IMR-90 (cell line): ENCODE results near the gene ASF1B. TPM values are rescaled to one million over a fixed set of nuclear protein-coding genes. Genes with fewer than 3 reads are reported as not detected.

ENCODE experiments used
- ATAC-seq: fragments of 200-7000 bp; cut with Tn5 transposase; 2 replicates; pipeline ENCODE4 v1.9.1; 2020; ENCODE audit warnings: low read depth, mild to moderate bottlenecking, moderate library complexity
- BruUV-seq: library from RNA; stranded (reverse); fragments of 400-500 nt; replicated peaks from 2 replicates; lab custom pipeline; 2021; lab: Mats Ljungman, UMichigan
- CTCF ChIA-PET: fragments of 300-600 bp; formaldehyde crosslinking; extraction: SDS; loops from one replicate; lab custom pipeline; 2021; ENCODE audit warnings: antibody characterized with exemption; lab: Yijun Ruan, JAX
- POLR2A ChIA-PET: fragments of 300-600 bp; sonication (Branson Sonifier 250); formaldehyde crosslinking; loops from one replicate; lab custom pipeline; 2022; ENCODE audit warnings: antibody characterized with exemption; ENCODE audit not compliant: unreplicated experiment; lab: Charles Lee
- DNase-seq: peaks from one replicate; pipeline ENCODE4 v3.0.0; 2013
- H2AFZ ChIP-seq: replicated peaks from 2 replicates; pipeline ENCODE3; 2013; ENCODE audit warnings: low read length, mild to moderate bottlenecking; ENCODE audit not compliant: poor library complexity
- H2AK5ac ChIP-seq: 2 replicates; pipeline ENCODE4 v1.6.1; 2013; ENCODE audit warnings: low read depth, low read length, inconsistent platforms
- H2AK9ac ChIP-seq: replicated peaks from 2 replicates; pipeline ENCODE3; 2013; ENCODE audit warnings: mild to moderate bottlenecking, low read depth, low read length, moderate library complexity; ENCODE audit not compliant: poor library complexity
- H2BK120ac ChIP-seq: 2 replicates; pipeline ENCODE4 v1.6.1; 2013; ENCODE audit warnings: low read depth, low read length, inconsistent platforms
- H2BK15ac ChIP-seq: 3 replicates; pipeline ENCODE4 v1.6.1; 2013; ENCODE audit warnings: low read depth, low read length, inconsistent platforms
- H2BK20ac ChIP-seq: 2 replicates; pipeline ENCODE4 v1.6.1; 2013; ENCODE audit warnings: low read depth, mild to moderate bottlenecking, inconsistent platforms, low read length, moderate library complexity
- H2BK5ac ChIP-seq: 2 replicates; pipeline ENCODE4 v1.6.1; 2013; ENCODE audit warnings: mild to moderate bottlenecking, low read depth, low read length, inconsistent platforms; ENCODE audit not compliant: poor library complexity, severe bottlenecking
- H3K14ac ChIP-seq: replicated peaks from 2 replicates; pipeline ENCODE4 v1.6.1; 2013; ENCODE audit warnings: low read depth, low read length, inconsistent platforms
- H3K18ac ChIP-seq: 2 replicates; pipeline ENCODE4 v1.6.1; 2013; ENCODE audit warnings: low read depth, low read length, control low read depth
- H3K23ac ChIP-seq: 2 replicates; pipeline ENCODE4 v1.6.1; 2013; ENCODE audit warnings: low read depth, low read length, inconsistent platforms
- H3K27ac ChIP-seq: 2 replicates; pipeline ENCODE4 v1.5.1; 2013; ENCODE audit warnings: mild to moderate bottlenecking, control low read depth, low read length; ENCODE audit not compliant: insufficient read depth
- H3K27me3 ChIP-seq: 2 replicates; pipeline ENCODE4 v1.6.1; 2013; ENCODE audit warnings: low read length; ENCODE audit not compliant: control insufficient read depth, insufficient read depth
- H3K36me3 ChIP-seq: 2 replicates; pipeline ENCODE4 v1.6.1; 2013; ENCODE audit warnings: low read length, mixed read lengths; ENCODE audit not compliant: control insufficient read depth, insufficient read depth
- H3K4ac ChIP-seq: 2 replicates; pipeline ENCODE4 v1.6.1; 2013; ENCODE audit warnings: low read depth, low read length, inconsistent platforms
- H3K4me1 ChIP-seq: 2 replicates; pipeline ENCODE4 v1.6.1; 2013; ENCODE audit warnings: low read length, mixed read lengths; ENCODE audit not compliant: control insufficient read depth, insufficient read depth
- H3K4me2 ChIP-seq: 2 replicates; pipeline ENCODE4 v1.6.1; 2013; ENCODE audit warnings: low read depth, mild to moderate bottlenecking, control low read depth, low read length, moderate library complexity
- H3K4me3 ChIP-seq: 2 replicates; pipeline ENCODE4 v1.5.1; 2013; ENCODE audit warnings: low read depth, mild to moderate bottlenecking, control low read depth, low read length, moderate library complexity; ENCODE audit not compliant: insufficient read depth
- H3K56ac ChIP-seq: 2 replicates; pipeline ENCODE4 v1.6.1; 2013; ENCODE audit warnings: low read length, inconsistent platforms; ENCODE audit not compliant: insufficient read depth; ENCODE audit errors: extremely low read depth
- H3K79me1 ChIP-seq, 2 experiments: 2 replicates each; pipeline ENCODE4 v1.6.1; 2013; ENCODE audit warnings: low read length in 2 of 2, inconsistent platforms in 1 of 2, low read depth in 1 of 2
- H3K9ac ChIP-seq: 2 replicates; pipeline ENCODE4 v1.6.1; 2013; ENCODE audit warnings: low read depth, low read length, control low read depth
- H3K9me1 ChIP-seq: 2 replicates; pipeline ENCODE4 v1.6.1; 2013; ENCODE audit warnings: low read length, inconsistent platforms; ENCODE audit not compliant: insufficient read depth
- H3K9me3 ChIP-seq: 2 replicates; pipeline ENCODE4 v1.6.1; 2013; ENCODE audit warnings: low read length; ENCODE audit not compliant: control insufficient read depth, insufficient read depth
- H4K20me1 ChIP-seq: 2 replicates; pipeline ENCODE4 v1.6.1; 2013; ENCODE audit warnings: low read length, inconsistent platforms; ENCODE audit not compliant: insufficient read depth
- H4K5ac ChIP-seq: 2 replicates; pipeline ENCODE4 v1.6.1; 2013; ENCODE audit warnings: mild to moderate bottlenecking, low read depth, low read length, control low read depth
- H4K8ac ChIP-seq, 2 experiments: 2 replicates each; pipeline ENCODE4 v1.6.1; 2013; ENCODE audit warnings: low read depth in 2 of 2, low read length in 2 of 2, control low read depth in 1 of 2, inconsistent platforms in 1 of 2
- H4K91ac ChIP-seq: 2 replicates; pipeline ENCODE4 v1.6.1; 2013; ENCODE audit warnings: low read depth, low read length, inconsistent platforms; ENCODE audit not compliant: insufficient read depth
- BHLHE40 ChIP-seq: fragments of 150-350 bp; IDR thresholded peaks from 2 replicates; pipeline ENCODE4 v1.6.1; 2016; ENCODE audit warnings: mild to moderate bottlenecking, low read depth, low read length
- CEBPB ChIP-seq: IDR thresholded peaks from 2 replicates; pipeline ENCODE4 v1.6.1; 2012; ENCODE audit warnings: low read depth, low read length, improper control_type of control experiment
- CHD1 ChIP-seq: IDR thresholded peaks from 2 replicates; pipeline ENCODE4 v1.6.1; 2012; ENCODE audit warnings: low read depth, low read length, improper control_type of control experiment
- CTCF ChIP-seq: conservative IDR thresholded peaks from 2 replicates; pipeline ENCODE4 v1.5.1; 2012; ENCODE audit warnings: mild to moderate bottlenecking, low read depth, low read length, improper control_type of control experiment
- ELK1 ChIP-seq: fragments of 150-350 bp; IDR thresholded peaks from 2 replicates; pipeline ENCODE4 v1.6.1; 2016; ENCODE audit warnings: low read depth, mild to moderate bottlenecking, low read length, moderate library complexity, borderline replicate concordance
- FOS ChIP-seq: fragments of 150-350 bp; IDR thresholded peaks from 2 replicates; pipeline ENCODE4 v1.6.1; 2016; ENCODE audit warnings: low read depth, low read length
- MAFK ChIP-seq: IDR thresholded peaks from 2 replicates; pipeline ENCODE4 v1.6.1; 2012; ENCODE audit warnings: low read depth, low read length, improper control_type of control experiment
- MAZ ChIP-seq: IDR thresholded peaks from 2 replicates; pipeline ENCODE4 v1.6.1; 2012; ENCODE audit warnings: low read depth, mild to moderate bottlenecking, low read length, improper control_type of control experiment, moderate library complexity, borderline replicate concordance
- MXI1 ChIP-seq: IDR thresholded peaks from 2 replicates; pipeline ENCODE4 v1.6.1; 2012; ENCODE audit warnings: low read depth, mild to moderate bottlenecking, low read length, moderate library complexity, borderline replicate concordance
- NFE2L2 ChIP-seq: fragments of 150-350 bp; IDR thresholded peaks from 2 replicates; pipeline ENCODE4 v1.6.1; 2016; ENCODE audit warnings: low read depth, mild to moderate bottlenecking, low read length
- POLR2A ChIP-seq: IDR thresholded peaks from 2 replicates; pipeline ENCODE4 v1.6.1; 2012; ENCODE audit warnings: mild to moderate bottlenecking, low read depth, low read length
- RAD21 ChIP-seq: IDR thresholded peaks from 2 replicates; pipeline ENCODE4 v1.6.1; 2012; ENCODE audit warnings: low read length, improper control_type of control experiment
- RCOR1 ChIP-seq: IDR thresholded peaks from 2 replicates; pipeline ENCODE4 v1.6.1; 2012; ENCODE audit warnings: mild to moderate bottlenecking, low read length, improper control_type of control experiment; ENCODE audit not compliant: insufficient replicate concordance
- RFX5 ChIP-seq: IDR thresholded peaks from 2 replicates; pipeline ENCODE4 v1.8.0; 2012; ENCODE audit warnings: low read depth, mild to moderate bottlenecking, low read length, moderate library complexity
- SMC3 ChIP-seq: fragments of 150-350 bp; IDR thresholded peaks from 2 replicates; pipeline ENCODE4 v1.6.1; 2016; ENCODE audit warnings: low read depth, mild to moderate bottlenecking, antibody characterized with exemption, low read length, moderate library complexity
- USF2 ChIP-seq: fragments of 150-350 bp; IDR thresholded peaks from 2 replicates; pipeline ENCODE4 v1.6.1; 2017; ENCODE audit warnings: mild to moderate bottlenecking, antibody characterized with exemption, low read length, low read depth
- WGBS, 2 experiments: methylation state at CpG; one replicate each; pipeline versions ENCODE4 v1.1.5 to v1.1.7; 2013; ENCODE audit warnings: missing lambda C conversion rate in 2 of 2; ENCODE audit not compliant: insufficient read length in 1 of 2; ENCODE audit errors: extremely low coverage in 2 of 2; 5-methylcytosine and 5-hydroxymethylcytosine counted together
- dilution Hi-C: fragments of 300-500 bp; cut with HindIII; formaldehyde crosslinking; loops from one replicate; pipeline ENCODE4 v1.14.3; 2018; ENCODE audit warnings: low sequenced_read_pairs; ENCODE audit not compliant: unreplicated experiment
- in situ Hi-C: fragments of 300-500 bp; cut with MboI; formaldehyde crosslinking; loops from 3 replicates; pipeline ENCODE4 v1.14.3; 2019; ENCODE audit warnings: low sequenced_read_pairs, inconsistent platforms, mixed read lengths
- intact Hi-C: fragments of 100-400 bp; cut with micrococcal nuclease; formaldehyde crosslinking; loops from 2 replicates; pipeline ENCODE4 v1.10.0; 2022
- polyA plus RNA-seq, 3 experiments: library from polyadenylated mRNA; depleted of rRNA; stranded (reverse); fragments of >200 nt; gene quantifications; 2 replicates each; pipeline ENCODE4 v1.2.3, GENCODE V29; 2012; ENCODE audit warnings: low replicate concordance in 1 of 3
- total RNA-seq: library from RNA; depleted of rRNA; stranded (reverse); fragments of >200 nt; gene quantifications from 2 replicates; pipeline ENCODE4 v1.2.3, GENCODE V29; 2012

Gene ASF1B
- total and polyA plus RNA-seq, 2 of the 4 experiments (the other 2 are of a cell fraction), result 10.4 to 12.1 TPM

GRCh38 chr19:14127176-14127575 lies 9.2 kb downstream of the ASF1B start:
- no peak overlapping the region for H3K27ac ChIP-seq
- ChIA-PET POLR2A (no interaction called here), CTCF (no interaction called here)
- no CpG with 5 or more reads among the region's 8 CpGs for WGBS, 2 experiments
- H4K91ac ChIP-seq, result no peak overlapping the region
- dilution Hi-C loops (no loop called here), intact Hi-C loops (no loop called here), in situ Hi-C loops (no loop called here)
- H2AK5ac ChIP-seq, result no peak overlapping the region
- no peak for DNase-seq
- H3K23ac ChIP-seq, result no peak overlapping the region
- no peak overlapping the region for H3K14ac ChIP-seq
- H3K9me1 ChIP-seq, result no peaks in the 10 kb centered on the region
- H3K4me3 ChIP-seq, result no peak overlapping the region
- no peak overlapping the region for H3K56ac ChIP-seq
- ATAC-seq, result no peak
- no peak overlapping the region for H2BK20ac ChIP-seq
- H3K4me2 ChIP-seq, result no peak overlapping the region
- H2AFZ ChIP-seq, result no peak overlapping the region
- peaks cover 0 to 23% of the 10 kb centered on the region in 2 experiments; a peak in 3 of 4 replicates for H3K79me1 ChIP-seq
- BruUV-seq, result no TSS peak
- no peak overlapping the region for H2AK9ac ChIP-seq
- no peak overlapping the region for H2BK5ac ChIP-seq
- no peak overlapping the region for H2BK15ac ChIP-seq
- no peaks in the 10 kb centered on the region for H3K9me3 ChIP-seq
- no peak overlapping the region for H3K18ac ChIP-seq
- TF ChIP-seq NFE2L2 (no peak), MAFK (no peak), CHD1 (no peak), SMC3 (no peak), MXI1 (no peak), RCOR1 (no peak), BHLHE40 (no peak), POLR2A (no peak), RAD21 (no peak), MAZ (no peak), CTCF (no peak), ELK1 (no peak), CEBPB (no peak), USF2 (no peak), RFX5 (no peak), FOS (no peak)
- no peaks in the 10 kb centered on the region for H3K27me3 ChIP-seq
- no peak overlapping the region for H3K4ac ChIP-seq
- H4K5ac ChIP-seq, result no peak overlapping the region
- H4K8ac ChIP-seq, result no peak overlapping the region
- no peak overlapping the region for H2BK120ac ChIP-seq
- H4K20me1 ChIP-seq, result no peaks in the 10 kb centered on the region
- H3K36me3 ChIP-seq, result no peaks in the 10 kb centered on the region
- H3K9ac ChIP-seq, result no peak overlapping the region
- H3K4me1 ChIP-seq, result no peaks in the 10 kb centered on the region
